ENCODE data around the gene TMX2. TPM values are rescaled to one million over a fixed set of nuclear protein-coding genes. Genes with fewer than 3 reads are reported as not detected.

Gene TMX2
- polyA plus RNA-seq, 1 donor (not counting 4 experiments of a cell fraction or from before 2014, with no cell fraction given), result 92.8 TPM

- H4K20me1 ChIP-seq (ENCODE audit: control insufficient read depth, extremely low read depth, insufficient read depth, low read length), result peaks cover 38% of the 10 kb centered on the region
- H2AFZ ChIP-seq (ENCODE audit: control insufficient read depth, low read length), result no peak overlapping the region
- FAIRE-seq (no peak), DNase-seq (ENCODE audit: low read depth, low spot score) (no peak)
- no peak overlapping the region for H3K27ac ChIP-seq (ENCODE audit: control insufficient read depth, insufficient read depth, low read length)
- H3K27me3 ChIP-seq (ENCODE audit: control insufficient read depth, extremely low read depth, insufficient read depth, low read length), result no peaks in the 10 kb centered on the region
- peaks cover 40% of the 10 kb centered on the region for H3K4me1 ChIP-seq (ENCODE audit: control insufficient read depth, extremely low read depth, insufficient read depth, low read length)
- H3K9me3 ChIP-seq (ENCODE audit: control insufficient read depth, low read depth, low read length), result no peaks in the 10 kb centered on the region
- dilution Hi-C loops (cut with MboI; ENCODE audit: extremely low pct_ligation_motif_present, low sequenced_read_pairs), result no loop called here
- H3K4me3 ChIP-seq (ENCODE audit: control insufficient read depth in 2 of 3, extremely low read depth in 1 of 3, insufficient read depth in 2 of 3, low read depth in 1 of 3, low read length in 3 of 3), result no peak overlapping the region
- TF ChIP-seq EZH2 (IDR thresholded peaks at IDR 0.05; ENCODE audit: low read length) (no peak), CTCF (optimal IDR thresholded peaks at IDR 0.05 in 1 of 3, IDR thresholded peaks at IDR 0.05 in 1 of 3, conservative IDR thresholded peaks at IDR 0.05 in 1 of 3; ENCODE audit: extremely low read depth in 1 of 3, insufficient read depth in 2 of 3, low read length in 3 of 3) (no peak)
- peaks cover 96% of the 10 kb centered on the region for H3K79me2 ChIP-seq (ENCODE audit: control insufficient read depth, insufficient read depth, low read length)
- peaks cover 9% of the 10 kb centered on the region for H3K9me1 ChIP-seq (ENCODE audit: control insufficient read depth, extremely low read depth, insufficient read depth, low read length)
- H3K36me3 ChIP-seq (ENCODE audit: control insufficient read depth in 2 of 2, extremely low read depth in 1 of 2, insufficient read depth in 2 of 2, low read length in 2 of 2), result peaks cover 0 to 3% of the 10 kb centered on the region in 2 experiments
- H3K4me2 ChIP-seq (ENCODE audit: control insufficient read depth, extremely low read depth, insufficient read depth, low read depth, low read length), result no peak overlapping the region
- H3K9ac ChIP-seq (ENCODE audit: control insufficient read depth, extremely low read depth, insufficient read depth, low read length), result no peak overlapping the region
These were observed 59.0 kb downstream of the TMX2 start for GRCh38 chr11:57771365-57771764.

DNA sequence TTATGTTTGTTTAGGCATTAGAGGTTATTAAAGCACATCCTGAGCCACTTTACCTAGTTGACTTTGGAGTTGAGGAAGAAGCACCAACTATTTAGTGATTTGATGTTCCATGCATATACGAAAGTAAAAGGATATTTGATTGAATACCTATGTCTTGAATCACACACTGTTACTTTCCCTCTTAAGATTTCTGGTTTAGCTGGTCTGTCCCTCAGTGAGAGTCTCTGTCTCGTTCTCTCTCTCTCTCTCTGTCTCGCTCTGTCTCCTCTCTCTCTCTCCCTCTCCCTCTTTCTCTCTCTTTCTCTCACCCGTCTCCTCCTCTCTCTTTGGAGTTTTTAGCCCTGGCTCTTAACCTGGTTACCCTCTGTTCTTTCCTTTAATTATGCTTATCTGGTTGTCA, 60.2 kb downstream of the TMX2 start:
- no peak for TF ChIP-seq EZH2 (IDR thresholded peaks at IDR 0.05; ENCODE audit: low read length)
- no peak for TF ChIP-seq CTCF (optimal IDR thresholded peaks at IDR 0.05 in 1 of 3, IDR thresholded peaks at IDR 0.05 in 1 of 3, conservative IDR thresholded peaks at IDR 0.05 in 1 of 3; ENCODE audit: extremely low read depth in 1 of 3, insufficient read depth in 2 of 3, low read length in 3 of 3)
- dilution Hi-C loops (cut with MboI; ENCODE audit: extremely low pct_ligation_motif_present, low sequenced_read_pairs), result no loop called here
- no peaks in the 10 kb centered on the region for H3K27me3 ChIP-seq (ENCODE audit: control insufficient read depth, extremely low read depth, insufficient read depth, low read length)
- no peak overlapping the region for H2AFZ ChIP-seq (ENCODE audit: control insufficient read depth, low read length)
- peaks cover 0 to 1% of the 10 kb centered on the region in 2 experiments for H3K36me3 ChIP-seq (ENCODE audit: control insufficient read depth in 2 of 2, extremely low read depth in 1 of 2, insufficient read depth in 2 of 2, low read length in 2 of 2)
- FAIRE-seq (no peak), DNase-seq (ENCODE audit: low read depth, low spot score) (no peak)
- H3K9me3 ChIP-seq (ENCODE audit: control insufficient read depth, low read depth, low read length), result no peaks in the 10 kb centered on the region
- peaks cover 35% of the 10 kb centered on the region for H4K20me1 ChIP-seq (ENCODE audit: control insufficient read depth, extremely low read depth, insufficient read depth, low read length)
- H3K4me3 ChIP-seq (ENCODE audit: control insufficient read depth in 2 of 3, extremely low read depth in 1 of 3, insufficient read depth in 2 of 3, low read depth in 1 of 3, low read length in 3 of 3), result peak overlapping the region in 2 of 3 experiments; percentile 44 to 47
- peaks cover 12% of the 10 kb centered on the region for H3K9me1 ChIP-seq (ENCODE audit: control insufficient read depth, extremely low read depth, insufficient read depth, low read length)
- H3K27ac ChIP-seq (ENCODE audit: control insufficient read depth, insufficient read depth, low read length), result peak overlapping the region; percentile 18
- H3K9ac ChIP-seq (ENCODE audit: control insufficient read depth, extremely low read depth, insufficient read depth, low read length), result no peak overlapping the region
- peaks cover 96% of the 10 kb centered on the region for H3K79me2 ChIP-seq (ENCODE audit: control insufficient read depth, insufficient read depth, low read length)
- H3K4me2 ChIP-seq (ENCODE audit: control insufficient read depth, extremely low read depth, insufficient read depth, low read depth, low read length), result peak overlapping the region; percentile 66
- peaks cover 50% of the 10 kb centered on the region for H3K4me1 ChIP-seq (ENCODE audit: control insufficient read depth, extremely low read depth, insufficient read depth, low read length)

Measured in keratinocyte (primary cell).